Upper lobe of left lung (tissue), 4 donors: Measurements from ENCODE around the gene DNAJB12.

Source experiments
- POLR2A ChIP-seq, 4 donors: fragments of 450-650 bp; IDR thresholded peaks; one replicate each; pipeline ENCODE4 v1.5.1; 2016 to 2017; ENCODE audit warnings: antibody characterized with exemption in 4 of 4, mild to moderate bottlenecking in 2 of 4
- POLR2AphosphoS5 ChIP-seq, 2 donors: sonication (generic); formaldehyde crosslinking; IDR thresholded peaks; one replicate each; pipeline ENCODE4 v1.5.1; 2017; ENCODE audit warnings: antibody characterized with exemption in 2 of 2
- TF ChIP-seq, protein P1 (sequence below), 6 experiments: fragments of 450-650 bp in 4 of 6; fragments of 200-600 bp in 2 of 6; sonication (generic) in 2 of 6; IDR thresholded peaks; one replicate each; pipeline ENCODE4 v1.5.1; 2016 to 2019; ENCODE audit warnings: antibody characterized with exemption in 6 of 6

DNA sequence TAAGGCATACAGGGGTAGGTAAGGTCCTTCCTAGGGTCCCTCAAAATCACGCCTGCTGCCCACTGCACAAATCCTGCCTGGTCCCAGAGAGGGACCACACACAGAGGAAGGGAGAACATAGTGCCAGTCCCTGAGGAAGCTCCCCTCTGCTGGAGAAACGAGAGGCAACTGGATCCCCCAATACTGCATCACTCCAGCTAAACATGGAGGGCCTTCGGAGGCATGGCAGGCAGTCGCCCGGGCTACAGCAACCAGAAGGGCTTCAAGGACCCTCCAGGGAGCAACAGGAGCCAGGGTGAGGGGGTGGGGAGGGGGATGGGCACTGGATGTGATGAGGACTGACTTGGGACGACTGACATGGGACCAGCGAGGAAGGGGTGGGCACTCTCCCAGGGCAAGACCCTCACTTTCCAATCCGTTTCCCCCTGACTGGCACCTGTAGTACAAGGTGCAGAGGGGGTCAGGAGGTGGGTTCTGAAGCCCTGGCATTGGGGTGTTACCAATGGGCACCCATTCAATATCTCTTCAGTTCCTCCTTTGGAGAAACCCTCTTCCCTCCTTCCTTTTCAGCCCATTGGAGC lies 59.3 kb downstream of the DNAJB12 start:
- TF ChIP-seq POLR2A (IDR thresholded peaks at IDR 0.05) (no peak), POLR2AphosphoS5 (IDR thresholded peaks at IDR 0.05) (no peak)
- TF ChIP-seq, protein P1, sequence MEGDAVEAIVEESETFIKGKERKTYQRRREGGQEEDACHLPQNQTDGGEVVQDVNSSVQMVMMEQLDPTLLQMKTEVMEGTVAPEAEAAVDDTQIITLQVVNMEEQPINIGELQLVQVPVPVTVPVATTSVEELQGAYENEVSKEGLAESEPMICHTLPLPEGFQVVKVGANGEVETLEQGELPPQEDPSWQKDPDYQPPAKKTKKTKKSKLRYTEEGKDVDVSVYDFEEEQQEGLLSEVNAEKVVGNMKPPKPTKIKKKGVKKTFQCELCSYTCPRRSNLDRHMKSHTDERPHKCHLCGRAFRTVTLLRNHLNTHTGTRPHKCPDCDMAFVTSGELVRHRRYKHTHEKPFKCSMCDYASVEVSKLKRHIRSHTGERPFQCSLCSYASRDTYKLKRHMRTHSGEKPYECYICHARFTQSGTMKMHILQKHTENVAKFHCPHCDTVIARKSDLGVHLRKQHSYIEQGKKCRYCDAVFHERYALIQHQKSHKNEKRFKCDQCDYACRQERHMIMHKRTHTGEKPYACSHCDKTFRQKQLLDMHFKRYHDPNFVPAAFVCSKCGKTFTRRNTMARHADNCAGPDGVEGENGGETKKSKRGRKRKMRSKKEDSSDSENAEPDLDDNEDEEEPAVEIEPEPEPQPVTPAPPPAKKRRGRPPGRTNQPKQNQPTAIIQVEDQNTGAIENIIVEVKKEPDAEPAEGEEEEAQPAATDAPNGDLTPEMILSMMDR (IDR thresholded peaks at IDR 0.05) = no peak
